ENCODE data around the gene TIGIT.

DNA sequence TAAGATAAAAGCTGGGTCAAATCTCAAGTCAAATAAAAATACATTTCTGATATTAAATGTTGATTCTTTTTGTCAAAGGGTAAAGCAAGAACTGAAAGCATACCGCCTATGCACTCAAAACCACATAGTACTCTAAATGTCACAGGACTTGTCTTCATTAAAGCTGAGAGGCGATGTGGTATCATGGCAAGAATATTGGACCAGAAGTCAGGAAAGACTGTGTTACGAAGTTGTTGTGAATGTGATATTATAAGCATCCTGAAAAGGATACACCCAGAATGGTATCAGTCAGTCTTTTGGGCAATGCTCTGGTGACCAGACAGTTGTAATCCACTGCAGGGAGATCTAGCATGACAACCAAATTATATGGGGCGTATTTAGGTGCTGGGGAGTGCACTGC, 33.8 kb downstream of the TIGIT start:
- TF ChIP-seq, protein P1, sequence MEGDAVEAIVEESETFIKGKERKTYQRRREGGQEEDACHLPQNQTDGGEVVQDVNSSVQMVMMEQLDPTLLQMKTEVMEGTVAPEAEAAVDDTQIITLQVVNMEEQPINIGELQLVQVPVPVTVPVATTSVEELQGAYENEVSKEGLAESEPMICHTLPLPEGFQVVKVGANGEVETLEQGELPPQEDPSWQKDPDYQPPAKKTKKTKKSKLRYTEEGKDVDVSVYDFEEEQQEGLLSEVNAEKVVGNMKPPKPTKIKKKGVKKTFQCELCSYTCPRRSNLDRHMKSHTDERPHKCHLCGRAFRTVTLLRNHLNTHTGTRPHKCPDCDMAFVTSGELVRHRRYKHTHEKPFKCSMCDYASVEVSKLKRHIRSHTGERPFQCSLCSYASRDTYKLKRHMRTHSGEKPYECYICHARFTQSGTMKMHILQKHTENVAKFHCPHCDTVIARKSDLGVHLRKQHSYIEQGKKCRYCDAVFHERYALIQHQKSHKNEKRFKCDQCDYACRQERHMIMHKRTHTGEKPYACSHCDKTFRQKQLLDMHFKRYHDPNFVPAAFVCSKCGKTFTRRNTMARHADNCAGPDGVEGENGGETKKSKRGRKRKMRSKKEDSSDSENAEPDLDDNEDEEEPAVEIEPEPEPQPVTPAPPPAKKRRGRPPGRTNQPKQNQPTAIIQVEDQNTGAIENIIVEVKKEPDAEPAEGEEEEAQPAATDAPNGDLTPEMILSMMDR (IDR thresholded peaks at IDR 0.05): no peak
- TF ChIP-seq EP300 (IDR thresholded peaks at IDR 0.05): no peak

All from ovary (tissue), 3 donors.